ENCODE data around the gene NEURL2.
A peak's percentile ranks its signal among the peaks of the same experiment; 100 is the strongest.

NEURL2 gene

GRCh38 chr20:45852326-45852725 is 38.7 kb downstream of the NEURL2 start:
- no peak for TF ChIP-seq Cebpa-rat (IDR thresholded peaks at IDR 0.05)

DNA sequence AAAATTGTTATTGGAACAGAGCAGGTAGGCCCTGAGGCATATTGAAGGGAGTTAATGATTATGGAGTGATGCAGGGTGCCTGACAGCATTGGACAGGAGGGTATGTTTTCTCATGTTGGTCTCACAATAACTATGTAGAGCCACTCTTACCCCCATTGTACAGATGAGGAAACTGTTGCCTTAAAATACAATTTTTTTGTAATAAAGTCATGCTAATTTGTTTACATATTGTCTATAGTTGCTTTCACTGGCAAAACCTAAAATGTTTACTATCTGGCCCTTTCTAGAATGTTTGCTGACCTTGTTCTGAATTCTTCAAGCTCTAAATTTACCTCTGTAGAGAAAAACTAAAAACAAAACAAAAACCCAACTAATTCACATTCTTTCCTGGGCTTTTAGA is 39.5 kb downstream of the NEURL2 start:
- H4K20me1 ChIP-seq: peaks cover 0 to 9% (median 0%) of the 10 kb centered on the region in 11 experiments; a peak in 1 of 22 replicates
- TF ChIP-seq Cebpa-rat (IDR thresholded peaks at IDR 0.05): no peak
- H3K9ac ChIP-seq: no peak overlapping the region
- no peaks in the 10 kb centered on the region for H3K27me3 ChIP-seq
- no peak overlapping the region for H3K27ac ChIP-seq
- H3K36me3 ChIP-seq: peaks cover 53 to 87% (median 69%) of the 10 kb centered on the region in 11 experiments
- H3K4me2 ChIP-seq: no peak overlapping the region
- peaks cover 9 to 22% (median 19%) of the 10 kb centered on the region in 10 experiments for H3K4me1 ChIP-seq
- no peak overlapping the region for H3K4me3 ChIP-seq
- H3K9me3 ChIP-seq (replicated peaks in 1 of 11): no peaks in the 10 kb centered on the region

More at GRCh38 chr20:45852326-45852725, 38.7 kb downstream of the NEURL2 start:
- no peak overlapping the region for H3K4me3 ChIP-seq
- peaks cover 0 to 9% (median 0%) of the 10 kb centered on the region in 11 experiments; a peak in 1 of 22 replicates for H4K20me1 ChIP-seq
- no peak overlapping the region for H3K9ac ChIP-seq
- H3K9me3 ChIP-seq (replicated peaks in 1 of 11): no peaks in the 10 kb centered on the region
- no peaks in the 10 kb centered on the region for H3K27me3 ChIP-seq
- no peak overlapping the region for H3K27ac ChIP-seq
- H3K4me2 ChIP-seq: no peak overlapping the region
- peaks cover 45 to 79% (median 62%) of the 10 kb centered on the region in 11 experiments; a peak in 21 of 22 replicates for H3K36me3 ChIP-seq
- peaks cover 12 to 25% (median 22%) of the 10 kb centered on the region in 10 experiments for H3K4me1 ChIP-seq

DNA sequence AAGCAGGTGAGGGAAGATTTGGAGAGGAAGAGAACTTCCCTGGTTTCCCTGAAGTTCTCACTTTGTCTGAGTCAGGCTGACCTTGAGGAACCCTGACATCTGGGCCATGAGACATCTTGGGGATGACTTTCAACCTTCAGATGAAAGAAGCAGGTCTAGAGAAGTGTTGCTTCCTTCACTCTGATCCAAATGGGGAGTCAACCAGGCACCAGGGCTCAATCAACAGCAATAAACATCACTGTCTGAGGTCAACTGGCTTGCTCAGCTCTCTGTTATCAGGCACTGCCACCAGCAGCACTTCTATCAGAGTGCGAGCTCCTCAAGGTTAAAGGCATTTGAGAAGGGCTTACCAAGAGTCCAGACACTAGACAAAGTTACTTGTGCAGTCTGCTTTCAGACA is 40.1 kb downstream of the NEURL2 start:
- Histone ChIP-seq H3K36me3 (peaks cover 58 to 93% (median 75%) of the 10 kb centered on the region in 11 experiments), H3K4me1 (peaks cover 3 to 16% (median 13%) of the 10 kb centered on the region in 10 experiments), H3K4me3 (no peak overlapping the region), H3K27me3 (no peaks in the 10 kb centered on the region), H3K27ac (no peak overlapping the region), H3K4me2 (no peak overlapping the region), H4K20me1 (peaks cover 0 to 9% (median 0%) of the 10 kb centered on the region in 11 experiments; a peak in 2 of 22 replicates), H3K9me3 (replicated peaks in 1 of 11) (no peaks in the 10 kb centered on the region), H3K9ac (no peak overlapping the region)
- no peak for TF ChIP-seq Cebpa-rat (IDR thresholded peaks at IDR 0.05)

GRCh38 chr20:45850238-45850637 is 40.8 kb downstream of the NEURL2 start:
- Histone ChIP-seq H3K9me3 (replicated peaks in 1 of 11) (no peaks in the 10 kb centered on the region), H4K20me1 (peaks cover 0 to 9% (median 0%) of the 10 kb centered on the region in 11 experiments; a peak in 2 of 22 replicates), H3K4me3 (no peak overlapping the region), H3K27ac (no peak overlapping the region), H3K36me3 (peaks cover 65 to 99% (median 82%) of the 10 kb centered on the region in 11 experiments), H3K4me1 (peaks cover 0 to 9% (median 6%) of the 10 kb centered on the region in 10 experiments; a peak in 14 of 20 replicates), H3K27me3 (no peaks in the 10 kb centered on the region), H3K9ac (no peak overlapping the region), H3K4me2 (no peak overlapping the region)
- no peak for TF ChIP-seq Cebpa-rat (IDR thresholded peaks at IDR 0.05)

DNA sequence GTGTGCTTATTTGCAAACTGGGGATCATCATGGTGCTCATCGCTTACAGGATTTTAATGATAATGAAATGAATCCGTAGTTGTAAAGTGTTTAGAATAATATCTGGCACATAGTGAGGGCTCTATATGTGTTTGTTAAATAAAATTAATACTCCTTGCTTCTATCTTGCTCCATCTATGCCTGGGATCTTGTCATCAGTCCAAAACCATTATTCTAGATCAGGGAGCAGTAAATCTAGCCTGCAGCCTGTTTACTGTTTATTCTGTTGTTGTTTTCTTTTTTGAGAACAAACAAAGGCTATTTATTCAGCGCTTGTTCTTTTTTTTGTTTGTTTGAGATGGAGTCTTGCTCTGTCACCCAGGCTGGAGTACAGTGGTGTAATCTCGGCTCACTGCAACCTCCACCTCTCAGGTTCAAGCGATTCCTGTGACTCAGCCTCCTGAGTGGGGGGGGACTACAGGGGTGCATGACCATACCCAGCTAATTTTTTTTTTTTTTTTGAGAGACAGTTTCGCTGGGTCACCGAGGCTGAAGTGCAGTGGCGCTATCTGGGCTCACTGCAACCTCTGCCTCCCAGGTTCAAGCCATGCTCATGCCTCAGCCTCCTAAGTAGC is 41.9 kb downstream of the NEURL2 start:
- no peaks in the 10 kb centered on the region for H3K9me3 ChIP-seq (replicated peaks in 1 of 11)
- no peaks in the 10 kb centered on the region for H3K4me1 ChIP-seq
- no peaks in the 10 kb centered on the region for H3K27me3 ChIP-seq
- no peak overlapping the region for H3K4me3 ChIP-seq
- H3K9ac ChIP-seq: no peak overlapping the region; a peak in 1 of 22 replicates
- peaks cover 0 to 11% (median 0%) of the 10 kb centered on the region in 11 experiments; a peak in 3 of 22 replicates for H4K20me1 ChIP-seq
- H3K36me3 ChIP-seq: peaks cover 70 to 100% (median 86%) of the 10 kb centered on the region in 11 experiments
- TF ChIP-seq Cebpa-rat (IDR thresholded peaks at IDR 0.05): no peak
- no peak overlapping the region for H3K4me2 ChIP-seq
- no peak overlapping the region for H3K27ac ChIP-seq

- Histone ChIP-seq H3K27me3 (no peaks in the 10 kb centered on the region), H3K4me3 (no peak overlapping the region), H3K27ac (no peak overlapping the region), H3K36me3 (peaks cover 71 to 100% (median 87%) of the 10 kb centered on the region in 11 experiments), H3K4me2 (no peak overlapping the region), H4K20me1 (peaks cover 0 to 17% (median 0%) of the 10 kb centered on the region in 11 experiments; a peak in 4 of 22 replicates), H3K9ac (no peak overlapping the region), H3K4me1 (peaks cover 0 to 3% (median 0%) of the 10 kb centered on the region in 10 experiments; a peak in 3 of 20 replicates), H3K9me3 (replicated peaks in 1 of 11) (no peaks in the 10 kb centered on the region)
- TF ChIP-seq Cebpa-rat (IDR thresholded peaks at IDR 0.05): no peak
Observed at GRCh38 chr20:45848421-45848820, 42.6 kb downstream of the NEURL2 start.

DNA sequence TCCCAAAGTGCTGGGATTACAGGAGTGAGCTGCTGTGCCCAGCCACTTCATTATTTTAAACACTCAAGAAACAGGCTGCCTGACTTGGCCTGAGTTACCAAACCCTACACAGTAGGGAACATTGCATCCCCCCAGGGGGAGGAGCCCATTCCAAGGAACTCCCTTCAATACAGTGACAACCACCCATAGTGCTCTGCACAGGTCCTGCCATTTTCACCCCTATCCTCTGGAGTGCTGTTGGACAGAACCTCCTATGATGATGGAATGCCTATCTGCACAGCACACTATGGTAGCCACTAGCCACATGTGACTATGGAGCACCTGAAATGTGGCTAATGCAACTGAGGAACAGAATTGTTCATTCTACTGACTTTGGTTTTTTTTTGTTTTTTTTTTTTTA is 45.6 kb downstream of the NEURL2 start:
- no peak overlapping the region for H3K4me3 ChIP-seq
- peaks cover 0 to 33% (median 0%) of the 10 kb centered on the region in 11 experiments; a peak in 4 of 22 replicates for H4K20me1 ChIP-seq
- H3K27ac ChIP-seq: no peak overlapping the region
- no peak overlapping the region for H3K4me2 ChIP-seq
- no peak overlapping the region for H3K9ac ChIP-seq
- H3K36me3 ChIP-seq: peaks cover 71 to 98% (median 79%) of the 10 kb centered on the region in 11 experiments
- no peaks in the 10 kb centered on the region for H3K27me3 ChIP-seq
- peaks cover 13 to 24% (median 17%) of the 10 kb centered on the region in 10 experiments for H3K4me1 ChIP-seq
- TF ChIP-seq Cebpa-rat (IDR thresholded peaks at IDR 0.05): no peak
- no peaks in the 10 kb centered on the region for H3K9me3 ChIP-seq (replicated peaks in 1 of 11)

- no peak for TF ChIP-seq Cebpa-rat (IDR thresholded peaks at IDR 0.05)
- 0 out of 22 replicates have a peak overlapping the region, but pooled peaks of 1 of the 11 experiments have one; percentile 59 for H3K4me2 ChIP-seq
- no peak overlapping the region for H3K27ac ChIP-seq
- H3K4me1 ChIP-seq: peaks cover 13 to 24% (median 17%) of the 10 kb centered on the region in 10 experiments
- no peak overlapping the region for H3K4me3 ChIP-seq
- H4K20me1 ChIP-seq: peaks cover 0 to 31% (median 0%) of the 10 kb centered on the region in 11 experiments; a peak in 4 of 22 replicates
- no peaks in the 10 kb centered on the region for H3K9me3 ChIP-seq (replicated peaks in 1 of 11)
- H3K36me3 ChIP-seq: peaks cover 60 to 82% (median 71%) of the 10 kb centered on the region in 11 experiments
- no peaks in the 10 kb centered on the region for H3K27me3 ChIP-seq
- H3K9ac ChIP-seq: no peak overlapping the region
Observed at GRCh38 chr20:45843506-45843905, 47.5 kb downstream of the NEURL2 start.

GRCh38 chr20:45842169-45842812 is 48.7 kb downstream of the NEURL2 start:
- Histone ChIP-seq H3K27me3 (no peaks in the 10 kb centered on the region), H3K4me1 (peaks cover 13 to 24% (median 17%) of the 10 kb centered on the region in 10 experiments), H3K4me3 (no peak overlapping the region), H3K4me2 (peak overlapping the region; percentile 36 to 66 (median 53)), H3K36me3 (peaks cover 50 to 73% (median 59%) of the 10 kb centered on the region in 11 experiments), H4K20me1 (peaks cover 0 to 25% (median 0%) of the 10 kb centered on the region in 11 experiments; a peak in 4 of 22 replicates), H3K9ac (peak overlapping the region in 5 of 11 experiments; percentile 6 to 42 (median 15); a peak in 3 of 22 replicates), H3K9me3 (replicated peaks in 1 of 11) (no peaks in the 10 kb centered on the region), H3K27ac (peak overlapping the region in 9 of 11 experiments; percentile 18 to 64 (median 37); a peak in 13 of 22 replicates)
- TF ChIP-seq Cebpa-rat (IDR thresholded peaks at IDR 0.05): no peak

Measured in BLaER1 treated with 17β-estradiol and CSF1 and Interleukin-3, amounts not matched to agents 10 nM and 100 nM (cell line).